ENCODE results near the gene AGO1.
A peak's percentile ranks its signal among the peaks of the same experiment; 100 is the strongest.
"Not testable (repeated sequence)": the region's sequence is repeated elsewhere in the genome, so short reads cannot be mapped to it uniquely, and the experiment has no call there.

AGO1 gene

GRCh38 chr1:35915693-35916092 lies 32.7 kb downstream of the AGO1 start:
- no peak for DNase-seq

GRCh38 chr1:35923791-35924221 lies 40.8 kb downstream of the AGO1 start:
- DNase-seq: no peak

- no peak for DNase-seq
These were observed 41.8 kb downstream of the AGO1 start for GRCh38 chr1:35924838-35925237.

GRCh38 chr1:35925741-35926140 lies 42.7 kb downstream of the AGO1 start:
- DNase-seq: no peak

- DNase-seq: no peak
These were observed 44.5 kb downstream of the AGO1 start for GRCh38 chr1:35927472-35927871.

- peak in 36 of 51 donors; percentile 4 to 81 (median 37) for DNase-seq
These were observed 47.0 kb downstream of the AGO1 start for GRCh38 chr1:35929730-35930592.

GRCh38 chr1:35930593-35931445 lies 47.8 kb downstream of the AGO1 start, which contains the start of gene AGO3:
Gene AGO3, plus strand, starts transcription at chr1:35931105. Its CDS starts 322 bp downstream, at chr1:35931427.
- peak in 50 of 51 donors; percentile 12 to 86 (median 71) for DNase-seq

- peak in 10 of 51 donors; percentile 3 to 54 (median 20) for DNase-seq
These were observed 48.6 kb downstream of the AGO1 start for GRCh38 chr1:35931446-35932157.

- no peak for DNase-seq
These were observed 49.2 kb downstream of the AGO1 start for GRCh38 chr1:35932158-35932636.

GRCh38 chr1:35932941-35933340 lies 49.9 kb downstream of the AGO1 start:
- no peak for DNase-seq

- DNase-seq: no peak
These were observed 52.7 kb downstream of the AGO1 start for GRCh38 chr1:35935442-35936388.

- DNase-seq: no peak
These were observed 53.8 kb downstream of the AGO1 start for GRCh38 chr1:35936838-35937237.

- no peak for DNase-seq
These were observed 56.5 kb downstream of the AGO1 start for GRCh38 chr1:35939484-35939883.

- DNase-seq: no peak
These were observed 62.3 kb downstream of the AGO1 start for GRCh38 chr1:35945327-35945726.

- no peak for DNase-seq
These were observed 64.5 kb downstream of the AGO1 start for GRCh38 chr1:35947547-35947946.

GRCh38 chr1:35958558-35958957 lies 75.5 kb downstream of the AGO1 start:
- no peak for DNase-seq

- DNase-seq: no peak
These were observed 76.3 kb downstream of the AGO1 start for GRCh38 chr1:35959304-35959703.

- no peak for DNase-seq
These were observed 79.9 kb downstream of the AGO1 start for GRCh38 chr1:35962952-35963351.

- not testable (repeated sequence) for DNase-seq
These were observed 81.3 kb downstream of the AGO1 start for GRCh38 chr1:35964277-35964676.

GRCh38 chr1:35968396-35968795 lies 85.4 kb downstream of the AGO1 start:
- no peak for DNase-seq
